Measurements from ENCODE around the gene KLRG1.

GRCh38 chr12:8960176-8960575 lies 29.2 kb upstream of the KLRG1 start:
- TF ChIP-seq CTCF (conservative IDR thresholded peaks at IDR 0.05; ENCODE audit: low read length) (no peak), EZH2phosphoT487 (IDR thresholded peaks at IDR 0.05; ENCODE audit: borderline replicate concordance, low read depth, low read length) (no peak)

Measured in OCI-LY7 (cell line).